WERI-Rb-1 (cell line): ENCODE data around the gene EDC3.
A peak's percentile ranks its signal among the peaks of the same experiment; 100 is the strongest.
"Not testable (repeated sequence)": the region's sequence is repeated elsewhere in the genome, so short reads cannot be mapped to it uniquely, and the experiment has no call there.

Experiments used
- DNase-seq: peaks from one replicate; pipeline ENCODE4 v3.0.0-alpha.2; 2020
- H3K27ac ChIP-seq: fragments of 250-450 bp; sonication (Bioruptor Pico); 2 replicates; pipeline ENCODE4 v1.5.1; 2020; ENCODE audit warnings: mild to moderate bottlenecking, moderate library complexity
- H3K27me3 ChIP-seq: fragments of 250-450 bp; sonication (Bioruptor Pico); 2 replicates; pipeline ENCODE4 v1.5.1; 2021; ENCODE audit warnings: mild to moderate bottlenecking, low read depth, moderate library complexity; ENCODE audit not compliant: insufficient read depth, severe bottlenecking
- H3K36me3 ChIP-seq: fragments of 250-450 bp; sonication (Bioruptor Pico); 2 replicates; pipeline ENCODE4 v1.5.1; 2020; ENCODE audit warnings: mild to moderate bottlenecking, moderate library complexity
- H3K4me3 ChIP-seq: 2 replicates; pipeline ENCODE4 v1.5.1; 2011; ENCODE audit warnings: low read depth, mild to moderate bottlenecking, control low read depth, low read length
- H3K9me3 ChIP-seq: fragments of 250-450 bp; sonication (Bioruptor Pico); 2 replicates; pipeline ENCODE4 v1.5.1; 2021; ENCODE audit warnings: mild to moderate bottlenecking, moderate library complexity; ENCODE audit not compliant: severe bottlenecking
- TF ChIP-seq, protein P1 (sequence below): IDR thresholded peaks from 2 replicates; pipeline ENCODE4 v1.5.1; 2011; ENCODE audit warnings: low read depth, mild to moderate bottlenecking, control low read depth, inconsistent platforms, low read length

The EDC3 gene

GRCh38 chr15:74604983-74605794 is 90.6 kb downstream of the EDC3 start:
- H3K27ac ChIP-seq = no peak overlapping the region
- no peaks in the 10 kb centered on the region for H3K9me3 ChIP-seq
- TF ChIP-seq, protein P1, sequence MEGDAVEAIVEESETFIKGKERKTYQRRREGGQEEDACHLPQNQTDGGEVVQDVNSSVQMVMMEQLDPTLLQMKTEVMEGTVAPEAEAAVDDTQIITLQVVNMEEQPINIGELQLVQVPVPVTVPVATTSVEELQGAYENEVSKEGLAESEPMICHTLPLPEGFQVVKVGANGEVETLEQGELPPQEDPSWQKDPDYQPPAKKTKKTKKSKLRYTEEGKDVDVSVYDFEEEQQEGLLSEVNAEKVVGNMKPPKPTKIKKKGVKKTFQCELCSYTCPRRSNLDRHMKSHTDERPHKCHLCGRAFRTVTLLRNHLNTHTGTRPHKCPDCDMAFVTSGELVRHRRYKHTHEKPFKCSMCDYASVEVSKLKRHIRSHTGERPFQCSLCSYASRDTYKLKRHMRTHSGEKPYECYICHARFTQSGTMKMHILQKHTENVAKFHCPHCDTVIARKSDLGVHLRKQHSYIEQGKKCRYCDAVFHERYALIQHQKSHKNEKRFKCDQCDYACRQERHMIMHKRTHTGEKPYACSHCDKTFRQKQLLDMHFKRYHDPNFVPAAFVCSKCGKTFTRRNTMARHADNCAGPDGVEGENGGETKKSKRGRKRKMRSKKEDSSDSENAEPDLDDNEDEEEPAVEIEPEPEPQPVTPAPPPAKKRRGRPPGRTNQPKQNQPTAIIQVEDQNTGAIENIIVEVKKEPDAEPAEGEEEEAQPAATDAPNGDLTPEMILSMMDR = no peak
- no peak overlapping the region for H3K4me3 ChIP-seq
- no peak for DNase-seq
- H3K36me3 ChIP-seq = no peaks in the 10 kb centered on the region
- no peaks in the 10 kb centered on the region for H3K27me3 ChIP-seq

- Histone ChIP-seq H3K27ac (no peak overlapping the region), H3K4me3 (no peak overlapping the region), H3K36me3 (peaks cover 3% of the 10 kb centered on the region; the same call in 1 of the 2 replicates), H3K27me3 (no peaks in the 10 kb centered on the region), H3K9me3 (no peaks in the 10 kb centered on the region)
- DNase-seq = no peak
- TF ChIP-seq, protein P1 = no peak
These were observed 91.8 kb downstream of the EDC3 start for GRCh38 chr15:74603789-74604705.

DNA sequence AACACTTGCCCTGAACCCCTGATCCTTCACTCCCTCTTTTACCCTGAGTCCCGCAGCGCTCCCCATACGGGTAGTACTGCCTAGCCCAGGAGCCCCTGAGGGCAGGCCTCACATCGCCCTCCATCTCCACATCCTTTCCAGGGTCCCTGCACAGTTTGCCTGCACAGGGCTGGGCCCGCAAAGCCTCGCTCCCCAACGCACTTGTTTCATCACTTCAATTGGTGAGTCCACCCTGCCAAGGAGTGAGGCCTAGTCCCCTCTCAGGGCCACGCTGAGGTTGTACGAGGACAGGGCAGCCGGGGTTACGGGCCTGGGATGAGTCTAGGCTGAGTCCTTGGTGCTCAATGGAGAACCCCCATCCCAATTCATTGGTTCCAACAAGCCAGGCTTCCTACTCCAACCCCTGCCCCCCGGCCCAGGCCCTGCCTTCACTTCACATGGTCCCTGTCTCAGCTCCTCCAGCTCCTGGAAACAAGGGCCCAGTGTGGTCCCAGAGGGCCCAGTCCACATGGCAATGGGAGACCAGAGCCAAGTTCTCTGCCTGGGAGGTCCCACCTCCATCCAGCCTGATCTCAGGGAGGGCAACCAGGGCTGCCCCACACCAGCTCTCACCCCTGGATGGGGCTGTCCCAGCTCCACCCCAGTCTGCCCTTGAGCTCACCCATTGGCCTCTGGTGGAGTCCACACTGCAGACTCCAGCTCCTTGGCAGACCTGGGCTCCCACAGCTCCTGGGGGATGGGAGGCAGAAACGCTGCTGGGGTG is 92.6 kb downstream of the EDC3 start:
- no peaks in the 10 kb centered on the region for H3K9me3 ChIP-seq
- DNase-seq = no peak
- H3K27ac ChIP-seq = no peak overlapping the region
- TF ChIP-seq, protein P1 = no peak
- H3K4me3 ChIP-seq = no peak overlapping the region
- H3K36me3 ChIP-seq = peaks cover 10% of the 10 kb centered on the region; the same call in 1 of the 2 replicates
- no peaks in the 10 kb centered on the region for H3K27me3 ChIP-seq

- no peak for DNase-seq
- H3K27me3 ChIP-seq = no peaks in the 10 kb centered on the region
- no peak overlapping the region for H3K4me3 ChIP-seq
- peaks cover 26% of the 10 kb centered on the region for H3K36me3 ChIP-seq
- no peaks in the 10 kb centered on the region for H3K9me3 ChIP-seq
- TF ChIP-seq, protein P1 = no peak
- H3K27ac ChIP-seq = no peak overlapping the region
These were observed 96.7 kb downstream of the EDC3 start for GRCh38 chr15:74599156-74599555.

DNA sequence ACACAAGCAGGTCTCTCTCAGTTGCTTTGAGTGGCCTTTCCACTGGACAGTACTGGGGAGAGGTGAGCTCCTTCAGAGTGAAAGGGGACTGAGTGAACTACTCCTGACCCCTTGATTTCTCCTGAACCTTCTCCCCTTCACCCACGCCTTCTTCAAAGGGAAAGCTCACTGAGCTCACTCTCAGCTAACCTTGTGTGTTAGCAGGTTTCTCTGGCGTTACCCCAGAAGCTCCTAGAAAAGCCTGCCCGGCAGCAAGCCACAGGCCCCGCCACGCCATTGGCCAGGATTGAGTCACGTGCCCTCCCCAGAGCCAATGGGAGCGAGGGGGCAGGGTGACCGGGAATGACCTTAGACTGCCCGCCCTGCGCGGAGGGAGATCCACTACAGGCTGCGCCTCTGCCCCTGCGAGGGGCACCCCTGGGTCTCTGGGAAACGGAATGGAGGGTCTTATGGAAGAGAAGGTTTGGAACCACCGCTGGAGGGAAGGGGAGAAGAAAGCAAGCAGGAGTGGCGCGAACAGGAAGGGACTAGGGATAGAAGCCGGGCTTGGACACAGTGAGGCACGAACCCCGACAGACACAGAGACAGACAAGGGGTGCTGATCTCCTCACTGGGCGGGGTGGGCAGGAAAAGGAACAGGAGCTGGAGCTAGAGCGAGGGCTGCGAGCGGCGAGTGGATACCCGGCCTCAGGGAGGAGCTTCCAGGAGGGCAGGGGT is 97.5 kb downstream of the EDC3 start:
- peak; percentile 76 for DNase-seq
- no peaks in the 10 kb centered on the region for H3K27me3 ChIP-seq
- peak overlapping the region; percentile 35; the same call in 1 of the 2 replicates for H3K27ac ChIP-seq
- TF ChIP-seq, protein P1 = no peak
- H3K4me3 ChIP-seq = no peak overlapping the region
- peaks cover 35% of the 10 kb centered on the region for H3K36me3 ChIP-seq
- no peaks in the 10 kb centered on the region for H3K9me3 ChIP-seq

GRCh38 chr15:74597146-74597705 is 98.6 kb downstream of the EDC3 start:
- DNase-seq, H3K4me3 ChIP-seq, H3K27me3 ChIP-seq, H3K9me3 ChIP-seq, H3K27ac ChIP-seq: not testable (repeated sequence)
- peaks cover 45% of the 10 kb centered on the region for H3K36me3 ChIP-seq

DNA sequence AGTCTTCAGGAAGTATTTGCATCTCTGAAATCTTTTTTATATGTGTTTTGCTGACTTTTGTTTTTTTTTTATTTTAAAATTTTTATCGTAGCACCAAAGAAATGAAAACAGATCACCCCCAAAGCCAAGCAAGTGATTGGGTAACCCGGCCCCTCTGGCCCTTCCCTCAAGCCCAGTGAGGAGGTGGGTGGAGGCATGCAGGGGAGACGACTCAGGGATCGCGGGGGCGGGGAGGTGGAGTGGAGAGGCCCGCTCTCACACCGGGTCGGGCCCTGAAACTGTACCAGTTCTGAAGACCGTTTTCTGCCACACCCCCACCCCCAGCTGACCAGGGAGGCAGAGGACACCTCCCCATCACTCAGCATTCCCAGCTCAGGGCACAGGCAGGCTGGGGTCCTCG is 99.1 kb downstream of the EDC3 start:
- not testable (repeated sequence) for H3K4me3 ChIP-seq, H3K27ac ChIP-seq, DNase-seq, H3K9me3 ChIP-seq, H3K27me3 ChIP-seq
- H3K36me3 ChIP-seq = peaks cover 50% of the 10 kb centered on the region
